Measurements from ENCODE around the gene ADGRL2.
A peak's percentile ranks its signal among the peaks of the same experiment; 100 is the strongest.

ADGRL2 gene

DNA sequence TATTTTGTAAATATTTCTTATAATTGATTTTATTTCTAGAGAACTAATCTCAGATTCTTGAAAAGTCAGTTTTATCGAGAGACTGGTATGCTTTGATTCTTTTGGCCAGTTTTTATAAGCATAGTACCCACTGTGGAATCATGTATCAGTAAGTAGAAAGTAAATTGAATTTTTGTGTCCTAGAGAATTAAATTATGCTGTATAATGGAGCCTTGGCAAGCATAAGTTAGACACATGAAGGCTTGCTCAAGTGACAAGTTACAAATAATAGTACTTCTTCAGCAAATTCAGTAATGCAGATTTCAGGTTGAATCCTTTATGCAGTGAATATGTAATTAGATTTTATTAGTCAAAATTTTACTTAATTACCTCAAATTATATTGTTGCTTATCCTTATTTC, 40.1 kb downstream of the ADGRL2 start:
- Histone ChIP-seq H3K4me3 (ENCODE audit: insufficient read depth, low read length, poor library complexity, severe bottlenecking) (no peak overlapping the region), H2AFZ (ENCODE audit: low read depth, low read length, severe bottlenecking) (no peak overlapping the region), H3K4me2 (ENCODE audit: low read depth, low read length, poor library complexity, severe bottlenecking) (no peak overlapping the region), H3K79me2 (ENCODE audit: insufficient read depth, low read length) (no peaks in the 10 kb centered on the region), H3K27me3 (ENCODE audit: low read length) (no peaks in the 10 kb centered on the region), H3K9me2 (replicated peaks; ENCODE audit: insufficient read depth, low read length) (no peaks in the 10 kb centered on the region), H3F3A (ENCODE audit: insufficient read depth) (no peaks in the 10 kb centered on the region), H3K9ac (ENCODE audit: low read length) (no peak overlapping the region), H3K36me3 (ENCODE audit: low read length) (no peaks in the 10 kb centered on the region), H3K27ac (ENCODE audit: low read depth, low read length) (no peak overlapping the region), H3K9me3 (ENCODE audit: insufficient read depth, low read length) (no peaks in the 10 kb centered on the region), H4K20me1 (ENCODE audit: low read depth, low read length) (no peaks in the 10 kb centered on the region)
- TF ChIP-seq, protein P1, sequence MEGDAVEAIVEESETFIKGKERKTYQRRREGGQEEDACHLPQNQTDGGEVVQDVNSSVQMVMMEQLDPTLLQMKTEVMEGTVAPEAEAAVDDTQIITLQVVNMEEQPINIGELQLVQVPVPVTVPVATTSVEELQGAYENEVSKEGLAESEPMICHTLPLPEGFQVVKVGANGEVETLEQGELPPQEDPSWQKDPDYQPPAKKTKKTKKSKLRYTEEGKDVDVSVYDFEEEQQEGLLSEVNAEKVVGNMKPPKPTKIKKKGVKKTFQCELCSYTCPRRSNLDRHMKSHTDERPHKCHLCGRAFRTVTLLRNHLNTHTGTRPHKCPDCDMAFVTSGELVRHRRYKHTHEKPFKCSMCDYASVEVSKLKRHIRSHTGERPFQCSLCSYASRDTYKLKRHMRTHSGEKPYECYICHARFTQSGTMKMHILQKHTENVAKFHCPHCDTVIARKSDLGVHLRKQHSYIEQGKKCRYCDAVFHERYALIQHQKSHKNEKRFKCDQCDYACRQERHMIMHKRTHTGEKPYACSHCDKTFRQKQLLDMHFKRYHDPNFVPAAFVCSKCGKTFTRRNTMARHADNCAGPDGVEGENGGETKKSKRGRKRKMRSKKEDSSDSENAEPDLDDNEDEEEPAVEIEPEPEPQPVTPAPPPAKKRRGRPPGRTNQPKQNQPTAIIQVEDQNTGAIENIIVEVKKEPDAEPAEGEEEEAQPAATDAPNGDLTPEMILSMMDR (IDR thresholded peaks at IDR 0.05; ENCODE audit: insufficient read depth, low read length, poor library complexity, severe bottlenecking): no peak

DNA sequence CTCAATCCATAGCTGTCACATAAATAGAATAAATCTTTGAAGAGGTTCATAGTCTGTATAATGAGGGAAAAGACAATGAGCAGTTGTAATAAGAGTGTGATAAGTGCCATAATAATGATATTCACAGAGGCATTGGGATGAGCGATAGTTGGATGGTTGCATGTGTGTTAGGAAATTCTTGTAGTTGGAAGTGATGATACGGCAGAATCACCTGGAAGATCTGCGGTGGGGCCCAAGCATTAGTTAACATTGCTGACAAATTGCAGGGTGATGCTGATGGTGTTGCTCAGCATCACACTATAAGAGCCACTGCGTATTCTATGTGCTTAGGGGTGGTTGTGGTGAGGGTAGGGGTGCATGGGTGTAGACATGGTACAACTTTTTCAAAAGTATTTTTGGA, 41.1 kb downstream of the ADGRL2 start:
- no peaks in the 10 kb centered on the region for H3K36me3 ChIP-seq (ENCODE audit: low read length)
- no peak overlapping the region for H3K27ac ChIP-seq (ENCODE audit: low read depth, low read length)
- no peak overlapping the region for H3K4me2 ChIP-seq (ENCODE audit: low read depth, low read length, poor library complexity, severe bottlenecking)
- no peaks in the 10 kb centered on the region for H3K27me3 ChIP-seq (ENCODE audit: low read length)
- no peaks in the 10 kb centered on the region for H3K9me3 ChIP-seq (ENCODE audit: insufficient read depth, low read length)
- H3K9me2 ChIP-seq (replicated peaks; ENCODE audit: insufficient read depth, low read length): no peaks in the 10 kb centered on the region
- H2AFZ ChIP-seq (ENCODE audit: low read depth, low read length, severe bottlenecking): no peak overlapping the region
- no peaks in the 10 kb centered on the region for H3F3A ChIP-seq (ENCODE audit: insufficient read depth)
- H3K9ac ChIP-seq (ENCODE audit: low read length): no peak overlapping the region
- no peaks in the 10 kb centered on the region for H3K79me2 ChIP-seq (ENCODE audit: insufficient read depth, low read length)
- TF ChIP-seq, protein P1 (IDR thresholded peaks at IDR 0.05; ENCODE audit: insufficient read depth, low read length, poor library complexity, severe bottlenecking): no peak
- TF ChIP-seq EZH2phosphoT487 (conservative IDR thresholded peaks at IDR 0.05; ENCODE audit: low read length): no peak
- H3K4me3 ChIP-seq (ENCODE audit: insufficient read depth, low read length, poor library complexity, severe bottlenecking): no peak overlapping the region
- H4K20me1 ChIP-seq (ENCODE audit: low read depth, low read length): no peaks in the 10 kb centered on the region

- no peak overlapping the region for H3K4me2 ChIP-seq (ENCODE audit: low read depth, low read length, poor library complexity, severe bottlenecking)
- no peak overlapping the region for H3K4me3 ChIP-seq (ENCODE audit: insufficient read depth, low read length, poor library complexity, severe bottlenecking)
- H3K36me3 ChIP-seq (ENCODE audit: low read length): no peaks in the 10 kb centered on the region
- TF ChIP-seq EZH2phosphoT487 (conservative IDR thresholded peaks at IDR 0.05; ENCODE audit: low read length): no peak
- TF ChIP-seq, protein P1 (IDR thresholded peaks at IDR 0.05; ENCODE audit: insufficient read depth, low read length, poor library complexity, severe bottlenecking): no peak
- H3K27ac ChIP-seq (ENCODE audit: low read depth, low read length): no peak overlapping the region
- H3K27me3 ChIP-seq (ENCODE audit: low read length): no peaks in the 10 kb centered on the region
- no peaks in the 10 kb centered on the region for H3K9me3 ChIP-seq (ENCODE audit: insufficient read depth, low read length)
- peak overlapping the region; percentile 43 for H2AFZ ChIP-seq (ENCODE audit: low read depth, low read length, severe bottlenecking)
- no peak overlapping the region for H3K9ac ChIP-seq (ENCODE audit: low read length)
- H3F3A ChIP-seq (ENCODE audit: insufficient read depth): no peaks in the 10 kb centered on the region
- no peaks in the 10 kb centered on the region for H4K20me1 ChIP-seq (ENCODE audit: low read depth, low read length)
- H3K79me2 ChIP-seq (ENCODE audit: insufficient read depth, low read length): no peaks in the 10 kb centered on the region
- H3K9me2 ChIP-seq (replicated peaks; ENCODE audit: insufficient read depth, low read length): no peaks in the 10 kb centered on the region
Observed at GRCh38 chr1:81844477-81844876, 43.7 kb downstream of the ADGRL2 start.

- Histone ChIP-seq H3K27me3 (ENCODE audit: low read length) (no peaks in the 10 kb centered on the region), H3K9ac (ENCODE audit: low read length) (no peak overlapping the region), H2AFZ (ENCODE audit: low read depth, low read length, severe bottlenecking) (peak overlapping the region; percentile 16), H3K4me3 (ENCODE audit: insufficient read depth, low read length, poor library complexity, severe bottlenecking) (no peak overlapping the region), H3K4me2 (ENCODE audit: low read depth, low read length, poor library complexity, severe bottlenecking) (no peak overlapping the region), H3K9me2 (replicated peaks; ENCODE audit: insufficient read depth, low read length) (no peaks in the 10 kb centered on the region), H3K79me2 (ENCODE audit: insufficient read depth, low read length) (no peaks in the 10 kb centered on the region), H3K36me3 (ENCODE audit: low read length) (no peaks in the 10 kb centered on the region), H4K20me1 (ENCODE audit: low read depth, low read length) (no peaks in the 10 kb centered on the region), H3K27ac (ENCODE audit: low read depth, low read length) (no peak overlapping the region), H3K9me3 (ENCODE audit: insufficient read depth, low read length) (no peaks in the 10 kb centered on the region), H3F3A (ENCODE audit: insufficient read depth) (no peaks in the 10 kb centered on the region)
- TF ChIP-seq, protein P1 (IDR thresholded peaks at IDR 0.05; ENCODE audit: insufficient read depth, low read length, poor library complexity, severe bottlenecking): no peak
- no peak for TF ChIP-seq EZH2phosphoT487 (conservative IDR thresholded peaks at IDR 0.05; ENCODE audit: low read length)
Observed at GRCh38 chr1:81846630-81847029, 45.9 kb downstream of the ADGRL2 start.
